WTC11 (cell line): ENCODE measurements around the gene FBXO36. TPM values are rescaled to one million over a fixed set of nuclear protein-coding genes. Genes with fewer than 3 reads are reported as not detected.

Source experiments
- ATAC-seq: fragments of 200-7000 bp; cut with Tn5 transposase; 2 replicates; pipeline ENCODE4 v1.10.0; 2021; ENCODE audit warnings: mild to moderate bottlenecking, moderate library complexity
- CTCF ChIA-PET: fragments of 300-600 bp; sonication (Branson Sonifier 250); formaldehyde crosslinking; loops from one replicate; lab custom pipeline; 2021; ENCODE audit warnings: antibody characterized with exemption; lab: Charles Lee
- POLR2A ChIA-PET: fragments of 350-600 bp; sonication (Branson Sonifier 250); formaldehyde crosslinking; loops from one replicate; lab custom pipeline; 2021; ENCODE audit warnings: antibody characterized with exemption; lab: Charles Lee
- DNase-seq: peaks from one replicate; pipeline ENCODE4 v3.0.0; 2021; ENCODE audit warnings: low spot score
- H3K27ac Mint-ChIP-seq: 2 replicates; pipeline ENCODE4 v1.8.0; 2021; ENCODE audit warnings: mixed read lengths
- H3K27me3 Mint-ChIP-seq: 2 replicates; pipeline ENCODE4 v1.8.0; 2021; ENCODE audit warnings: low read depth, mild to moderate bottlenecking, moderate library complexity, mixed read lengths
- H3K36me3 Mint-ChIP-seq: 2 replicates; pipeline ENCODE4 v1.8.0; 2021; ENCODE audit warnings: mixed read lengths
- H3K4me1 Mint-ChIP-seq: 2 replicates; pipeline ENCODE4 v1.8.0; 2022; ENCODE audit warnings: mixed read lengths
- H3K4me3 Mint-ChIP-seq: 2 replicates; pipeline ENCODE4 v1.8.0; 2021; ENCODE audit warnings: mild to moderate bottlenecking, moderate library complexity, mixed read lengths
- H3K9me3 Mint-ChIP-seq: 2 replicates; pipeline ENCODE4 v1.8.0; 2021; ENCODE audit warnings: mixed read lengths
- CREM ChIP-seq: sonication (generic); formaldehyde crosslinking; IDR thresholded peaks from 2 replicates; pipeline ENCODE4 v1.8.1; 2022; ENCODE audit warnings: mild to moderate bottlenecking, missing genetic modification reagents, moderate library complexity
- EMX1 ChIP-seq: fragments of 250-450 bp; sonication (Bioruptor Pico); IDR thresholded peaks from 2 replicates; pipeline ENCODE4 v1.8.0; 2021; ENCODE audit warnings: mild to moderate bottlenecking
- NFATC4 ChIP-seq: fragments of 250-450 bp; sonication (Bioruptor Pico); IDR thresholded peaks from 2 replicates; pipeline ENCODE4 v1.9.0; 2021; ENCODE audit warnings: mild to moderate bottlenecking
- NFYB ChIP-seq: sonication (generic); formaldehyde crosslinking; conservative IDR thresholded peaks from 2 replicates; pipeline ENCODE4 v1.8.0; 2022; ENCODE audit warnings: low read depth, missing genetic modification reagents
- RELA ChIP-seq: sonication (generic); formaldehyde crosslinking; IDR thresholded peaks from 2 replicates; pipeline ENCODE4 v1.8.1; 2022; ENCODE audit warnings: missing genetic modification reagents, mild to moderate bottlenecking, borderline replicate concordance
- TP53 ChIP-seq: sonication (generic); formaldehyde crosslinking; IDR thresholded peaks from 2 replicates; pipeline ENCODE4 v1.8.1; 2023; ENCODE audit warnings: mild to moderate bottlenecking, missing genetic modification reagents
- ZNF232 ChIP-seq: sonication (generic); formaldehyde crosslinking; IDR thresholded peaks from 2 replicates; pipeline ENCODE4 v1.8.0; 2022; ENCODE audit warnings: mild to moderate bottlenecking, missing genetic modification reagents
- ZNF396 ChIP-seq: fragments of 250-450 bp; sonication (Bioruptor Pico); IDR thresholded peaks from 2 replicates; pipeline ENCODE4 v1.8.0; 2021; ENCODE audit warnings: mild to moderate bottlenecking, moderate library complexity, borderline replicate concordance
- total RNA-seq: library from RNA; stranded (reverse); gene quantifications from 3 replicates; pipeline ENCODE4 v1.2.3, GENCODE V29; 2021
- TF ChIP-seq, protein P1 (sequence below): fragments of 250-450 bp; sonication (Bioruptor Pico); IDR thresholded peaks from 2 replicates; pipeline ENCODE4 v1.9.0; 2021; ENCODE audit warnings: mild to moderate bottlenecking
- TF ChIP-seq, protein P2 (sequence below): fragments of 250-450 bp; sonication (Bioruptor Pico); IDR thresholded peaks from 2 replicates; pipeline ENCODE4 v1.8.0; 2021; ENCODE audit warnings: mild to moderate bottlenecking
- TF ChIP-seq, protein P3 (sequence below): sonication (generic); formaldehyde crosslinking; IDR thresholded peaks from 2 replicates; pipeline ENCODE4 v1.8.0; 2023; ENCODE audit warnings: missing genetic modification reagents, mild to moderate bottlenecking, borderline replicate concordance
- TF ChIP-seq, protein P4 (sequence below): sonication (generic); formaldehyde crosslinking; IDR thresholded peaks from 2 replicates; pipeline ENCODE4 v1.8.1; 2023; ENCODE audit warnings: mild to moderate bottlenecking, missing genetic modification reagents, borderline replicate concordance
- TF ChIP-seq, protein P5 (sequence below): sonication (generic); formaldehyde crosslinking; IDR thresholded peaks from 2 replicates; pipeline ENCODE4 v1.8.0; 2023; ENCODE audit warnings: missing genetic modification reagents
- TF ChIP-seq, protein P6 (sequence below): sonication (generic); formaldehyde crosslinking; IDR thresholded peaks from 2 replicates; pipeline ENCODE4 v1.8.1; 2022; ENCODE audit warnings: low read depth, mild to moderate bottlenecking, moderate library complexity, missing genetic modification reagents, borderline replicate concordance
- TF ChIP-seq, protein P7 (sequence below): sonication (generic); formaldehyde crosslinking; IDR thresholded peaks from 2 replicates; pipeline ENCODE4 v1.8.0; 2022; ENCODE audit warnings: missing genetic modification reagents
- TF ChIP-seq, protein P8 (sequence below): sonication (generic); formaldehyde crosslinking; IDR thresholded peaks from 2 replicates; pipeline ENCODE4 v1.8.1; 2022; ENCODE audit warnings: mild to moderate bottlenecking, moderate library complexity, missing genetic modification reagents

Gene FBXO36
- total RNA-seq, 1 experiment from 2014 or later: 5.3 TPM

DNA sequence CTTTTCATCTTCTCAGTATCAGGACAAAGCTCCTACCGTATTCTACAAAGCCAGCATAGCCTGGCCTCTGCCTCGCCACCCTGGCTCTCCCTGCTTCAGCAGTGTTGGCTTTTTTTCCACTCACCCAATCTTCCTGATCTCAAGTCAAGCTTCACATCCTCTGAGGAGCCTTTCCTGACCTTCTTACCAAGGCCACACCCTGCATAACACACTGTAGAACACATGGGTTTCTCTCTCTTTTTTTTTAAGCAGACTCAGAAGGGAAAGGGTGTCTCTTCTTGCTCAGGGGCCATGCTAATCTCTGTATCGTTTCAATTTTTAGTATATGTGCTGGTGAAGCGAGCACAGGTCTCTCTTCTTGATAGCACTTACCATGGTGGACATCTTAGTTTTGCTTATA, 15.2 kb downstream of the FBXO36 start (continued):
- TF ChIP-seq, protein P1, sequence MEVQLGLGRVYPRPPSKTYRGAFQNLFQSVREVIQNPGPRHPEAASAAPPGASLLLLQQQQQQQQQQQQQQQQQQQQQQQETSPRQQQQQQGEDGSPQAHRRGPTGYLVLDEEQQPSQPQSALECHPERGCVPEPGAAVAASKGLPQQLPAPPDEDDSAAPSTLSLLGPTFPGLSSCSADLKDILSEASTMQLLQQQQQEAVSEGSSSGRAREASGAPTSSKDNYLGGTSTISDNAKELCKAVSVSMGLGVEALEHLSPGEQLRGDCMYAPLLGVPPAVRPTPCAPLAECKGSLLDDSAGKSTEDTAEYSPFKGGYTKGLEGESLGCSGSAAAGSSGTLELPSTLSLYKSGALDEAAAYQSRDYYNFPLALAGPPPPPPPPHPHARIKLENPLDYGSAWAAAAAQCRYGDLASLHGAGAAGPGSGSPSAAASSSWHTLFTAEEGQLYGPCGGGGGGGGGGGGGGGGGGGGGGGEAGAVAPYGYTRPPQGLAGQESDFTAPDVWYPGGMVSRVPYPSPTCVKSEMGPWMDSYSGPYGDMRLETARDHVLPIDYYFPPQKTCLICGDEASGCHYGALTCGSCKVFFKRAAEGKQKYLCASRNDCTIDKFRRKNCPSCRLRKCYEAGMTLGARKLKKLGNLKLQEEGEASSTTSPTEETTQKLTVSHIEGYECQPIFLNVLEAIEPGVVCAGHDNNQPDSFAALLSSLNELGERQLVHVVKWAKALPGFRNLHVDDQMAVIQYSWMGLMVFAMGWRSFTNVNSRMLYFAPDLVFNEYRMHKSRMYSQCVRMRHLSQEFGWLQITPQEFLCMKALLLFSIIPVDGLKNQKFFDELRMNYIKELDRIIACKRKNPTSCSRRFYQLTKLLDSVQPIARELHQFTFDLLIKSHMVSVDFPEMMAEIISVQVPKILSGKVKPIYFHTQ (CRISPR knock-in tag): no peak
- TF ChIP-seq, protein P2, sequence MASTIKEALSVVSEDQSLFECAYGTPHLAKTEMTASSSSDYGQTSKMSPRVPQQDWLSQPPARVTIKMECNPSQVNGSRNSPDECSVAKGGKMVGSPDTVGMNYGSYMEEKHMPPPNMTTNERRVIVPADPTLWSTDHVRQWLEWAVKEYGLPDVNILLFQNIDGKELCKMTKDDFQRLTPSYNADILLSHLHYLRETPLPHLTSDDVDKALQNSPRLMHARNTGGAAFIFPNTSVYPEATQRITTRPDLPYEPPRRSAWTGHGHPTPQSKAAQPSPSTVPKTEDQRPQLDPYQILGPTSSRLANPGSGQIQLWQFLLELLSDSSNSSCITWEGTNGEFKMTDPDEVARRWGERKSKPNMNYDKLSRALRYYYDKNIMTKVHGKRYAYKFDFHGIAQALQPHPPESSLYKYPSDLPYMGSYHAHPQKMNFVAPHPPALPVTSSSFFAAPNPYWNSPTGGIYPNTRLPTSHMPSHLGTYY (CRISPR knock-in tag): no peak

DNA sequence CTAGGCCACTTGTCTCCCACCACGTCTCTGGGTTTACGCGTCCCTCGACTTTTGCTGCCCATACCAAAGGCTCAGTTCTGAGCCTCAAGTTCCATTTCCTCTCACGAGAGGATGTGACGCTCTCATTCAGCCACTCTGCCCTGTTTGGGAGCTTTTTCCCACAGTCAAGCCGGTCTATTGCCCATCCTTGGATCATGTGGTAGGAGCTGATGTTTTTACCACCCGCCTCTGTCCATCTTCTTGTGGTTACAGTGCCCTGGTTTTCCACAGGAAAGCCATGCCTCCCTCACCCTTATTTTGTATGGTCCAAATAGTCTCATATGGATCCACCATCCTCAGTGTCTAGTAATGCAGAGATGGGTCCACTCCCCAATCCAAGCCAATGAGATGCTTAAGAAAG, 20.4 kb downstream of the FBXO36 start:
- peaks cover 4% of the 10 kb centered on the region for H3K9me3 Mint-ChIP-seq
- POLR2A ChIA-PET: no interaction called here
- H3K27me3 Mint-ChIP-seq: no peaks in the 10 kb centered on the region
- DNase-seq (no peak), ATAC-seq (no peak)
- peaks cover 8% of the 10 kb centered on the region for H3K36me3 Mint-ChIP-seq
- CTCF ChIA-PET: no interaction called here
- peaks cover 16% of the 10 kb centered on the region for H3K4me1 Mint-ChIP-seq
- H3K27ac Mint-ChIP-seq: no peak overlapping the region
- H3K4me3 Mint-ChIP-seq: no peak overlapping the region
- TF ChIP-seq, protein P3, sequence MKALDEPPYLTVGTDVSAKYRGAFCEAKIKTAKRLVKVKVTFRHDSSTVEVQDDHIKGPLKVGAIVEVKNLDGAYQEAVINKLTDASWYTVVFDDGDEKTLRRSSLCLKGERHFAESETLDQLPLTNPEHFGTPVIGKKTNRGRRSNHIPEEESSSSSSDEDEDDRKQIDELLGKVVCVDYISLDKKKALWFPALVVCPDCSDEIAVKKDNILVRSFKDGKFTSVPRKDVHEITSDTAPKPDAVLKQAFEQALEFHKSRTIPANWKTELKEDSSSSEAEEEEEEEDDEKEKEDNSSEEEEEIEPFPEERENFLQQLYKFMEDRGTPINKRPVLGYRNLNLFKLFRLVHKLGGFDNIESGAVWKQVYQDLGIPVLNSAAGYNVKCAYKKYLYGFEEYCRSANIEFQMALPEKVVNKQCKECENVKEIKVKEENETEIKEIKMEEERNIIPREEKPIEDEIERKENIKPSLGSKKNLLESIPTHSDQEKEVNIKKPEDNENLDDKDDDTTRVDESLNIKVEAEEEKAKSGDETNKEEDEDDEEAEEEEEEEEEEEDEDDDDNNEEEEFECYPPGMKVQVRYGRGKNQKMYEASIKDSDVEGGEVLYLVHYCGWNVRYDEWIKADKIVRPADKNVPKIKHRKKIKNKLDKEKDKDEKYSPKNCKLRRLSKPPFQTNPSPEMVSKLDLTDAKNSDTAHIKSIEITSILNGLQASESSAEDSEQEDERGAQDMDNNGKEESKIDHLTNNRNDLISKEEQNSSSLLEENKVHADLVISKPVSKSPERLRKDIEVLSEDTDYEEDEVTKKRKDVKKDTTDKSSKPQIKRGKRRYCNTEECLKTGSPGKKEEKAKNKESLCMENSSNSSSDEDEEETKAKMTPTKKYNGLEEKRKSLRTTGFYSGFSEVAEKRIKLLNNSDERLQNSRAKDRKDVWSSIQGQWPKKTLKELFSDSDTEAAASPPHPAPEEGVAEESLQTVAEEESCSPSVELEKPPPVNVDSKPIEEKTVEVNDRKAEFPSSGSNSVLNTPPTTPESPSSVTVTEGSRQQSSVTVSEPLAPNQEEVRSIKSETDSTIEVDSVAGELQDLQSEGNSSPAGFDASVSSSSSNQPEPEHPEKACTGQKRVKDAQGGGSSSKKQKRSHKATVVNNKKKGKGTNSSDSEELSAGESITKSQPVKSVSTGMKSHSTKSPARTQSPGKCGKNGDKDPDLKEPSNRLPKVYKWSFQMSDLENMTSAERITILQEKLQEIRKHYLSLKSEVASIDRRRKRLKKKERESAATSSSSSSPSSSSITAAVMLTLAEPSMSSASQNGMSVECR (CRISPR knock-in tag): no peak
- TF ChIP-seq ZNF232 (CRISPR knock-in tag): no peak
- TF ChIP-seq, protein P4, sequence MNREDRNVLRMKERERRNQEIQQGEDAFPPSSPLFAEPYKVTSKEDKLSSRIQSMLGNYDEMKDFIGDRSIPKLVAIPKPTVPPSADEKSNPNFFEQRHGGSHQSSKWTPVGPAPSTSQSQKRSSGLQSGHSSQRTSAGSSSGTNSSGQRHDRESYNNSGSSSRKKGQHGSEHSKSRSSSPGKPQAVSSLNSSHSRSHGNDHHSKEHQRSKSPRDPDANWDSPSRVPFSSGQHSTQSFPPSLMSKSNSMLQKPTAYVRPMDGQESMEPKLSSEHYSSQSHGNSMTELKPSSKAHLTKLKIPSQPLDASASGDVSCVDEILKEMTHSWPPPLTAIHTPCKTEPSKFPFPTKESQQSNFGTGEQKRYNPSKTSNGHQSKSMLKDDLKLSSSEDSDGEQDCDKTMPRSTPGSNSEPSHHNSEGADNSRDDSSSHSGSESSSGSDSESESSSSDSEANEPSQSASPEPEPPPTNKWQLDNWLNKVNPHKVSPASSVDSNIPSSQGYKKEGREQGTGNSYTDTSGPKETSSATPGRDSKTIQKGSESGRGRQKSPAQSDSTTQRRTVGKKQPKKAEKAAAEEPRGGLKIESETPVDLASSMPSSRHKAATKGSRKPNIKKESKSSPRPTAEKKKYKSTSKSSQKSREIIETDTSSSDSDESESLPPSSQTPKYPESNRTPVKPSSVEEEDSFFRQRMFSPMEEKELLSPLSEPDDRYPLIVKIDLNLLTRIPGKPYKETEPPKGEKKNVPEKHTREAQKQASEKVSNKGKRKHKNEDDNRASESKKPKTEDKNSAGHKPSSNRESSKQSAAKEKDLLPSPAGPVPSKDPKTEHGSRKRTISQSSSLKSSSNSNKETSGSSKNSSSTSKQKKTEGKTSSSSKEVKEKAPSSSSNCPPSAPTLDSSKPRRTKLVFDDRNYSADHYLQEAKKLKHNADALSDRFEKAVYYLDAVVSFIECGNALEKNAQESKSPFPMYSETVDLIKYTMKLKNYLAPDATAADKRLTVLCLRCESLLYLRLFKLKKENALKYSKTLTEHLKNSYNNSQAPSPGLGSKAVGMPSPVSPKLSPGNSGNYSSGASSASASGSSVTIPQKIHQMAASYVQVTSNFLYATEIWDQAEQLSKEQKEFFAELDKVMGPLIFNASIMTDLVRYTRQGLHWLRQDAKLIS (CRISPR knock-in tag): no peak
- no peak for TF ChIP-seq ZNF396
- no peak for TF ChIP-seq RELA (CRISPR knock-in tag)
- no peak for TF ChIP-seq CREM (CRISPR knock-in tag)
- no peak for TF ChIP-seq EMX1 (CRISPR knock-in tag)
- TF ChIP-seq, protein P5, sequence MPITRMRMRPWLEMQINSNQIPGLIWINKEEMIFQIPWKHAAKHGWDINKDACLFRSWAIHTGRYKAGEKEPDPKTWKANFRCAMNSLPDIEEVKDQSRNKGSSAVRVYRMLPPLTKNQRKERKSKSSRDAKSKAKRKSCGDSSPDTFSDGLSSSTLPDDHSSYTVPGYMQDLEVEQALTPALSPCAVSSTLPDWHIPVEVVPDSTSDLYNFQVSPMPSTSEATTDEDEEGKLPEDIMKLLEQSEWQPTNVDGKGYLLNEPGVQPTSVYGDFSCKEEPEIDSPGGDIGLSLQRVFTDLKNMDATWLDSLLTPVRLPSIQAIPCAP: no peak
- no peak for TF ChIP-seq NFATC4 (CRISPR knock-in tag)
- TF ChIP-seq, protein P6, sequence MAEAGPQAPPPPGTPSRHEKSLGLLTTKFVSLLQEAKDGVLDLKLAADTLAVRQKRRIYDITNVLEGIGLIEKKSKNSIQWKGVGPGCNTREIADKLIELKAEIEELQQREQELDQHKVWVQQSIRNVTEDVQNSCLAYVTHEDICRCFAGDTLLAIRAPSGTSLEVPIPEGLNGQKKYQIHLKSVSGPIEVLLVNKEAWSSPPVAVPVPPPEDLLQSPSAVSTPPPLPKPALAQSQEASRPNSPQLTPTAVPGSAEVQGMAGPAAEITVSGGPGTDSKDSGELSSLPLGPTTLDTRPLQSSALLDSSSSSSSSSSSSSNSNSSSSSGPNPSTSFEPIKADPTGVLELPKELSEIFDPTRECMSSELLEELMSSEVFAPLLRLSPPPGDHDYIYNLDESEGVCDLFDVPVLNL (CRISPR knock-in tag): no peak
- TF ChIP-seq, protein P7, sequence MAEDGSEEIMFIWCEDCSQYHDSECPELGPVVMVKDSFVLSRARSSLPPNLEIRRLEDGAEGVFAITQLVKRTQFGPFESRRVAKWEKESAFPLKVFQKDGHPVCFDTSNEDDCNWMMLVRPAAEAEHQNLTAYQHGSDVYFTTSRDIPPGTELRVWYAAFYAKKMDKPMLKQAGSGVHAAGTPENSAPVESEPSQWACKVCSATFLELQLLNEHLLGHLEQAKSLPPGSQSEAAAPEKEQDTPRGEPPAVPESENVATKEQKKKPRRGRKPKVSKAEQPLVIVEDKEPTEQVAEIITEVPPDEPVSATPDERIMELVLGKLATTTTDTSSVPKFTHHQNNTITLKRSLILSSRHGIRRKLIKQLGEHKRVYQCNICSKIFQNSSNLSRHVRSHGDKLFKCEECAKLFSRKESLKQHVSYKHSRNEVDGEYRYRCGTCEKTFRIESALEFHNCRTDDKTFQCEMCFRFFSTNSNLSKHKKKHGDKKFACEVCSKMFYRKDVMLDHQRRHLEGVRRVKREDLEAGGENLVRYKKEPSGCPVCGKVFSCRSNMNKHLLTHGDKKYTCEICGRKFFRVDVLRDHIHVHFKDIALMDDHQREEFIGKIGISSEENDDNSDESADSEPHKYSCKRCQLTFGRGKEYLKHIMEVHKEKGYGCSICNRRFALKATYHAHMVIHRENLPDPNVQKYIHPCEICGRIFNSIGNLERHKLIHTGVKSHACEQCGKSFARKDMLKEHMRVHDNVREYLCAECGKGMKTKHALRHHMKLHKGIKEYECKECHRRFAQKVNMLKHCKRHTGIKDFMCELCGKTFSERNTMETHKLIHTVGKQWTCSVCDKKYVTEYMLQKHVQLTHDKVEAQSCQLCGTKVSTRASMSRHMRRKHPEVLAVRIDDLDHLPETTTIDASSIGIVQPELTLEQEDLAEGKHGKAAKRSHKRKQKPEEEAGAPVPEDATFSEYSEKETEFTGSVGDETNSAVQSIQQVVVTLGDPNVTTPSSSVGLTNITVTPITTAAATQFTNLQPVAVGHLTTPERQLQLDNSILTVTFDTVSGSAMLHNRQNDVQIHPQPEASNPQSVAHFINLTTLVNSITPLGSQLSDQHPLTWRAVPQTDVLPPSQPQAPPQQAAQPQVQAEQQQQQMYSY (CRISPR knock-in tag): no peak
- TF ChIP-seq NFYB (CRISPR knock-in tag): no peak
- TF ChIP-seq TP53 (CRISPR knock-in tag): no peak
- TF ChIP-seq, protein P8, sequence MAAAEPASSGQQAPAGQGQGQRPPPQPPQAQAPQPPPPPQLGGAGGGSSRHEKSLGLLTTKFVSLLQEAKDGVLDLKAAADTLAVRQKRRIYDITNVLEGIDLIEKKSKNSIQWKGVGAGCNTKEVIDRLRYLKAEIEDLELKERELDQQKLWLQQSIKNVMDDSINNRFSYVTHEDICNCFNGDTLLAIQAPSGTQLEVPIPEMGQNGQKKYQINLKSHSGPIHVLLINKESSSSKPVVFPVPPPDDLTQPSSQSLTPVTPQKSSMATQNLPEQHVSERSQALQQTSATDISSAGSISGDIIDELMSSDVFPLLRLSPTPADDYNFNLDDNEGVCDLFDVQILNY (CRISPR knock-in tag): no peak
